Psoas muscle (tissue), 8 donors: ENCODE data around the gene CDK17. TPM values are rescaled to one million over a fixed set of nuclear protein-coding genes. Genes with fewer than 3 reads are reported as not detected.
A peak's percentile ranks its signal among the peaks of the same experiment; 100 is the strongest.
"Not testable (repeated sequence)": the region's sequence is repeated elsewhere in the genome, so short reads cannot be mapped to it uniquely, and the experiment has no call there.

ENCODE experiments used
- ATAC-seq, 4 donors: fragments of 200-7000 bp; cut with Tn5 transposase; one replicate each; pipeline ENCODE4 v1.9.1; 2020; ENCODE audit warnings: moderate library complexity in 3 of 4, mild to moderate bottlenecking in 2 of 4
- DNase-seq, 2 donors: peaks; one replicate each; pipeline ENCODE4 v3.0.0-alpha.2; 2020
- H3K27ac ChIP-seq: fragments of 200-600 bp; one replicate; pipeline ENCODE4 v1.8.0; 2022
- H3K27me3 ChIP-seq, 3 donors: fragments of 200-600 bp in 1 of 3; one replicate each; pipeline versions ENCODE4 v1.6.1 to v1.8.0; 2013 to 2022; ENCODE audit warnings: low read length in 2 of 3, mild to moderate bottlenecking in 2 of 3, moderate library complexity in 1 of 3; ENCODE audit not compliant: insufficient read depth in 3 of 3
- H3K36me3 ChIP-seq, 2 donors: fragments of 200-600 bp in 1 of 2; one replicate each; pipeline versions ENCODE4 v1.6.1 to v1.8.0; 2013 to 2022; ENCODE audit warnings: low read depth in 1 of 2, mild to moderate bottlenecking in 1 of 2, moderate library complexity in 1 of 2; ENCODE audit not compliant: insufficient read depth in 1 of 2
- H3K4me1 ChIP-seq: fragments of 200-600 bp; one replicate; pipeline ENCODE4 v1.8.0; 2022
- H3K4me3 ChIP-seq: fragments of 200-600 bp; one replicate; pipeline ENCODE4 v1.8.0; 2022; ENCODE audit warnings: mild to moderate bottlenecking
- H3K9me3 ChIP-seq: fragments of 200-600 bp; one replicate; pipeline ENCODE4 v1.8.0; 2022
- CTCF ChIP-seq: fragments of 200-600 bp; IDR thresholded peaks from one replicate; pipeline ENCODE4 v1.8.0; 2022; ENCODE audit warnings: antibody characterized with exemption
- WGBS, 3 donors: extraction: QIAGEN DNeasy Blood & Tissue Kit; methylation state at CpG; one replicate each; pipeline versions ENCODE4 v1.1.6 to v1.1.7; 2013; 5-methylcytosine and 5-hydroxymethylcytosine counted together
- intact Hi-C, 2 donors: fragments of 100-400 bp; cut with DNase I; formaldehyde crosslinking; loops; one replicate each; pipeline versions ENCODE4 v1.11.0 to v1.14.2; 2022
- polyA plus RNA-seq, 3 donors: library from polyadenylated mRNA; stranded (reverse); fragments of 200-250 nt; gene quantifications; one replicate each; pipeline ENCODE4 v1.2.3, GENCODE V29; 2013
- total RNA-seq, 4 donors: library from RNA; stranded (reverse); fragmentation: NEBNext Ultra II Directional in 2 of 4; extraction: Animal tissue kit (Norgen Biotek cat#: 25700) in 2 of 4; gene quantifications; one replicate each; pipeline versions ENCODE4 v1.2.1 to v1.2.4, GENCODE V29; 2021 to 2023
- donor health status: healthy with polysubstance abuse.
- donor health status: DM: no; HTN: no; CAD: no; lungs with moderate emphysema.
- donor health status: Bipolar disorder and iron deficiency.
- donor health status: healthy.
- donor health status: DM: yes; HTN: yes; CAD: no.
- donor health status: DM: no; HTN: no; CAD: no.
- donor health status: DM: no; HTN: no; CAD: no.
- donor health status: DM: yes; HTN: yes; CAD: no.

Gene CDK17
- total and polyA plus RNA-seq, 7 donors, result 7.2 to 21.4 (median 13.3) TPM

- WGBS, 3 donors, result 82 to 90% (median 86%) methylated on average over 2 of the region's 2 CpGs
- H3K4me3 ChIP-seq, result no peak overlapping the region
- H3K27ac ChIP-seq, result peak overlapping the region; percentile 13
Observed at GRCh38 chr12:96396209-96396608, 4.0 kb downstream of the CDK17 start.

GRCh38 chr12:96395236-96395635 is 5.0 kb downstream of the CDK17 start:
- DNase-seq (no peak), ATAC-seq (no peak)
- no peaks in the 10 kb centered on the region for H3K36me3 ChIP-seq
- peaks cover 30% of the 10 kb centered on the region for H3K4me1 ChIP-seq
- 88 to 89% (median 88%) methylated on average over 4 of the region's 4 CpGs for WGBS, 3 donors
- H3K27me3 ChIP-seq, result no peaks in the 10 kb centered on the region
- no peak overlapping the region for H3K4me3 ChIP-seq
- H3K27ac ChIP-seq, result no peak overlapping the region
- intact Hi-C loops, result loop anchor here in 1 of 2 donors (10.0 kb wide), 1 partner anchor 100 kb away; no protein-coding TSS in a partner anchor
- TF ChIP-seq CTCF, result no peak
- no peaks in the 10 kb centered on the region for H3K9me3 ChIP-seq

More at GRCh38 chr12:96396209-96396608, 4.0 kb downstream of the CDK17 start:
- ATAC-seq (no peak), DNase-seq (no peak)
- Histone ChIP-seq H3K36me3 (no peaks in the 10 kb centered on the region), H3K4me1 (peaks cover 30% of the 10 kb centered on the region), H3K9me3 (no peaks in the 10 kb centered on the region), H3K27me3 (no peaks in the 10 kb centered on the region)
- intact Hi-C loops, result loop anchor here in 1 of 2 donors (10.0 kb wide), 1 partner anchor 101 kb away; no protein-coding TSS in a partner anchor
- no peak for TF ChIP-seq CTCF

GRCh38 chr12:96393229-96393628 is 7.0 kb downstream of the CDK17 start:
- H3K4me1 ChIP-seq, result peaks cover 29% of the 10 kb centered on the region
- DNase-seq, H3K4me3 ChIP-seq, H3K36me3 ChIP-seq, H3K27me3 ChIP-seq, ATAC-seq, H3K27ac ChIP-seq, H3K9me3 ChIP-seq: not testable (repeated sequence)
- intact Hi-C loops, result loop anchor here in 1 of 2 donors (10.0 kb wide), 1 partner anchor 98 kb away; no protein-coding TSS in a partner anchor
- 78 to 84% (median 81%) methylated on average over 5 of the region's 5 CpGs for WGBS, 3 donors

- 43 to 54% (median 45%) methylated on average over 5 of the region's 5 CpGs for WGBS, 3 donors
- Histone ChIP-seq H3K4me3 (no peak overlapping the region), H3K4me1 (peaks cover 20% of the 10 kb centered on the region), H3K36me3 (no peaks in the 10 kb centered on the region), H3K27me3 (no peaks in the 10 kb centered on the region), H3K9me3 (no peaks in the 10 kb centered on the region), H3K27ac (peak overlapping the region; percentile 34)
- no peak for DNase-seq
- ATAC-seq, result no peak
- intact Hi-C loops, result loop anchor here in 1 of 2 donors (10.0 kb wide), 1 partner anchor 98 kb away; no protein-coding TSS in a partner anchor
- no peak for TF ChIP-seq CTCF
Observed at GRCh38 chr12:96392397-96392796, 7.8 kb downstream of the CDK17 start.

- DNase-seq (no peak), ATAC-seq (no peak)
- H3K27ac ChIP-seq, result no peak overlapping the region
- no peak overlapping the region for H3K4me3 ChIP-seq
- no peaks in the 10 kb centered on the region for H3K27me3 ChIP-seq
- WGBS, 3 donors, result 96 to 100% (median 100%) methylated on average over 1 of the region's 1 CpG
- H3K36me3 ChIP-seq, result no peaks in the 10 kb centered on the region
- intact Hi-C loops, result no loop called here
- TF ChIP-seq CTCF, result no peak
- no peaks in the 10 kb centered on the region for H3K9me3 ChIP-seq
- H3K4me1 ChIP-seq, result peaks cover 10% of the 10 kb centered on the region
Observed at GRCh38 chr12:96387981-96388380, 12.3 kb downstream of the CDK17 start.
